Measurements from ENCODE around the gene PTPN14.

DNA sequence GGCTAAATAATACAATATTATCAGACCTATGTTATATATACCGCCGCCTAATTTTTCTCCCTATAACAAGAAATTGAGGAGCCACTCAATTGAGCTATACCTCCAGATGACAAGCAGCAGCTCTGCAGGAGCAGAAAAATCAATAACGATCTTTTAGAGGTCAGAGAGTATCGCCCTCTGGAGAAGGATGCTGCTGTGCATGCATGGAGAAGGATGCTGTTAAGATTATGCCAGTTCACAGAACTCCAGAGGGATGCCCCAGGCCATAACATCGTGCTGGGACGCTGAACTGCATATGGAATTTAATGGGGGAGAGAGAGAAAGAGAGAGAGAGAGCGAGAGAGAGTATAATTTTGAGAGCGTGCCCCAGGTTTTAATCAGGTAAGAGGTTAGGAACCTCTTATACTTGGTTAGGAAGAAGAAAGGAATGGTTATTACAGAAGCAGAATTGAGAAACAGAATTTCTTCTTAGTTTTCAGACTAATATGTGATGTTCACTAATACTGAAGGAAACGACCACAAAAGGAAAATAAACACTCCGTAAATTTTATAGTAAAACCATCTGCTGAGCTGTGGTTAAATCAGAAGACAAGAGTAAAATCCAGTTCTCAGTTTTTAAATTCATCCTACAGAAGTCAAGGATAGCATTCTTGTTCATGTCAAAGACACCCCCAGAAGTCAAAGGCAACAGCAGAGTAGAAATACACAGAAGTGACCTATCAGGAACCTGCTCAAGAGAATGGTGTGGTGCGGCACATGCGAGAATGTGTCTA lies 159.3 kb downstream of the PTPN14 start:
- TF ChIP-seq POLR2A (IDR thresholded peaks at IDR 0.05) (no peak), POLR2AphosphoS5 (IDR thresholded peaks at IDR 0.05) (no peak)
- TF ChIP-seq, protein P1, sequence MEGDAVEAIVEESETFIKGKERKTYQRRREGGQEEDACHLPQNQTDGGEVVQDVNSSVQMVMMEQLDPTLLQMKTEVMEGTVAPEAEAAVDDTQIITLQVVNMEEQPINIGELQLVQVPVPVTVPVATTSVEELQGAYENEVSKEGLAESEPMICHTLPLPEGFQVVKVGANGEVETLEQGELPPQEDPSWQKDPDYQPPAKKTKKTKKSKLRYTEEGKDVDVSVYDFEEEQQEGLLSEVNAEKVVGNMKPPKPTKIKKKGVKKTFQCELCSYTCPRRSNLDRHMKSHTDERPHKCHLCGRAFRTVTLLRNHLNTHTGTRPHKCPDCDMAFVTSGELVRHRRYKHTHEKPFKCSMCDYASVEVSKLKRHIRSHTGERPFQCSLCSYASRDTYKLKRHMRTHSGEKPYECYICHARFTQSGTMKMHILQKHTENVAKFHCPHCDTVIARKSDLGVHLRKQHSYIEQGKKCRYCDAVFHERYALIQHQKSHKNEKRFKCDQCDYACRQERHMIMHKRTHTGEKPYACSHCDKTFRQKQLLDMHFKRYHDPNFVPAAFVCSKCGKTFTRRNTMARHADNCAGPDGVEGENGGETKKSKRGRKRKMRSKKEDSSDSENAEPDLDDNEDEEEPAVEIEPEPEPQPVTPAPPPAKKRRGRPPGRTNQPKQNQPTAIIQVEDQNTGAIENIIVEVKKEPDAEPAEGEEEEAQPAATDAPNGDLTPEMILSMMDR (IDR thresholded peaks at IDR 0.05), result no peak

Data from upper lobe of left lung (tissue), 4 donors.